Measurements from ENCODE around the gene PBX3.

The PBX3 gene

DNA sequence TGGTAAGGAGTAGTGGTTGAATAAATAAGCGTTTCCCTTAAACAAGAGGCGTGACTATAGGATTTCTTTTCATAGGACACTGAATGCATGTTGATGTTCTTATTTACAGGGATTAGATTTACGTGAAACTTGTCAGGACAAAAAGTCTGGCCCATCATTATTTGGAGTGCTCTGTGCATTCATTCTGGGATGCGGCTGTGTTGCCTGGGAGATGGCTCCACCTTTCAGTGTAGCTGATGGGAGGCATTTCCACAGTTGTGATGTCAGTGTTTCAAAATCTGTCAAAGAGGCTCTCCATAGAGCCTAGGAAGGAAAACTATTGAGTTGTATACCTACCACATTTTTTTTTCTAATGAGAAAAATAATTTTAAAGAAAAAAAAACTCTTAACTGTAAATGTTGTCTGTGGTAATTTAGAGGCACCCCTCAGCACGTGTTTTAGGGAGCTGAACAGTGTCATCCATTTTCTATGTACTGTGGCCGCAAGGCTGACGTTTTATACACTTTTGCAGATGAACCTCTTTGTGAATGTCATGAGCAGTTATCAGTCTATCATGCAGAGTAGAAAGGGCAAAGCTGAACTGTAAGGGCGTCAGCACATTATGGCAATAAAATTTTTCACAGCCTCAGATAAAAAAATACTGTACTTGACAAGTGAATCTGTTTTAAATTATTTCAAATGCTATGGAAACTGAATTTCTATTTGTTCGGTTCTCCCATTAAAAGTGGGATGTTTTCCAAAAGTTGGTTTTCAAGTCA lies 202.7 kb downstream of the PBX3 start:
- no peaks in the 10 kb centered on the region for H3K4me1 ChIP-seq (ENCODE audit: insufficient read depth, low read length, poor library complexity, severe bottlenecking)
- no peaks in the 10 kb centered on the region for H3K27me3 ChIP-seq (ENCODE audit: insufficient read depth, low read length, poor library complexity, severe bottlenecking)
- no peaks in the 10 kb centered on the region for H3K79me2 ChIP-seq (ENCODE audit: insufficient read depth, low read length)
- TF ChIP-seq EZH2phosphoT487 (IDR thresholded peaks at IDR 0.05; ENCODE audit: borderline replicate concordance) = no peak
- TF ChIP-seq, protein P1, sequence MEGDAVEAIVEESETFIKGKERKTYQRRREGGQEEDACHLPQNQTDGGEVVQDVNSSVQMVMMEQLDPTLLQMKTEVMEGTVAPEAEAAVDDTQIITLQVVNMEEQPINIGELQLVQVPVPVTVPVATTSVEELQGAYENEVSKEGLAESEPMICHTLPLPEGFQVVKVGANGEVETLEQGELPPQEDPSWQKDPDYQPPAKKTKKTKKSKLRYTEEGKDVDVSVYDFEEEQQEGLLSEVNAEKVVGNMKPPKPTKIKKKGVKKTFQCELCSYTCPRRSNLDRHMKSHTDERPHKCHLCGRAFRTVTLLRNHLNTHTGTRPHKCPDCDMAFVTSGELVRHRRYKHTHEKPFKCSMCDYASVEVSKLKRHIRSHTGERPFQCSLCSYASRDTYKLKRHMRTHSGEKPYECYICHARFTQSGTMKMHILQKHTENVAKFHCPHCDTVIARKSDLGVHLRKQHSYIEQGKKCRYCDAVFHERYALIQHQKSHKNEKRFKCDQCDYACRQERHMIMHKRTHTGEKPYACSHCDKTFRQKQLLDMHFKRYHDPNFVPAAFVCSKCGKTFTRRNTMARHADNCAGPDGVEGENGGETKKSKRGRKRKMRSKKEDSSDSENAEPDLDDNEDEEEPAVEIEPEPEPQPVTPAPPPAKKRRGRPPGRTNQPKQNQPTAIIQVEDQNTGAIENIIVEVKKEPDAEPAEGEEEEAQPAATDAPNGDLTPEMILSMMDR (conservative IDR thresholded peaks at IDR 0.05; ENCODE audit: low read length) = no peak
- H3K4me3 ChIP-seq (ENCODE audit: low read length, poor library complexity, severe bottlenecking) = no peak overlapping the region
- no peak overlapping the region for H3K9ac ChIP-seq (ENCODE audit: low read depth, low read length, poor library complexity, severe bottlenecking)
- H3F3A ChIP-seq (ENCODE audit: low read depth) = no peaks in the 10 kb centered on the region
- no peaks in the 10 kb centered on the region for H3K9me2 ChIP-seq (replicated peaks; ENCODE audit: low read depth, low read length)
- no peak overlapping the region for H2AFZ ChIP-seq (ENCODE audit: low read length)
- peaks cover 13% of the 10 kb centered on the region for H3K9me3 ChIP-seq (ENCODE audit: insufficient read depth, low read depth, low read length)
- no peak overlapping the region for H3K4me2 ChIP-seq (ENCODE audit: low read depth, low read length, poor library complexity, severe bottlenecking)
- H3K36me3 ChIP-seq (ENCODE audit: insufficient read depth, low read length) = peaks cover 21% of the 10 kb centered on the region
- H4K20me1 ChIP-seq (ENCODE audit: insufficient read depth, low read length, poor library complexity, severe bottlenecking) = no peaks in the 10 kb centered on the region

DNA sequence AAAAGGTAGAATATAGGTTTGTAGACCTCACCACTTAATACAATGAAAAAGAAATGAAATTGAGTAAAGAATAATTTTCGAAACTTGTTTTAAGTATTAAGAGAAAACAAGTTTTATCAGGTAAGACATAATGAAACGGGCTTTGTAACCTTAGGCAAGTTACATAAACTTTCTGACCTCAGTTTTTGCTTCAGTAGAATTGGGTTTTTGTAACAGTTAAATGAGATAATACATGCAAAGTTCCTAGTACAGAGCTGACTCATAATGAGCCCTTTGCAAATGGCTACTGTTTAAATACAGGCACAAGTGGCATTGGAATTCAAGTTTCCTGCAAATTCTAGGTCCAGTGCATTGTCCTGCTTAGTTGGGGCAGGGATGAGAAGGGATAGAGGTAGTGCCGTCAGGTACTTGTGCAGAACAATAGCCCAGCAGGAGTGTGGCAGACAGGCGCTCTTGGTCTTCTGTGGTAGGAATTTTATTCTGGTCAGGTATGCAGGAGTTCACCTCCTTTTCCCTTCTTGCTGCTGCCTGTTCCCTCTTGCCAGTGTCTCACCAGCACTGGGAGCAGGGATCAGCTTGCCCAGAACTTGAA lies 203.8 kb downstream of the PBX3 start:
- no peak overlapping the region for H3K9ac ChIP-seq (ENCODE audit: low read depth, low read length, poor library complexity, severe bottlenecking)
- TF ChIP-seq, protein P1 (conservative IDR thresholded peaks at IDR 0.05; ENCODE audit: low read length) = no peak
- no peak for TF ChIP-seq EZH2phosphoT487 (IDR thresholded peaks at IDR 0.05; ENCODE audit: borderline replicate concordance)
- H3K9me3 ChIP-seq (ENCODE audit: insufficient read depth, low read depth, low read length) = peaks cover 7% of the 10 kb centered on the region
- H3K79me2 ChIP-seq (ENCODE audit: insufficient read depth, low read length) = no peaks in the 10 kb centered on the region
- no peak overlapping the region for H3K4me3 ChIP-seq (ENCODE audit: low read length, poor library complexity, severe bottlenecking)
- peaks cover 13% of the 10 kb centered on the region for H3K36me3 ChIP-seq (ENCODE audit: insufficient read depth, low read length)
- H3K9me2 ChIP-seq (replicated peaks; ENCODE audit: low read depth, low read length) = no peaks in the 10 kb centered on the region
- H2AFZ ChIP-seq (ENCODE audit: low read length) = no peak overlapping the region
- H3K27me3 ChIP-seq (ENCODE audit: insufficient read depth, low read length, poor library complexity, severe bottlenecking) = no peaks in the 10 kb centered on the region
- no peaks in the 10 kb centered on the region for H4K20me1 ChIP-seq (ENCODE audit: insufficient read depth, low read length, poor library complexity, severe bottlenecking)
- H3K4me1 ChIP-seq (ENCODE audit: insufficient read depth, low read length, poor library complexity, severe bottlenecking) = no peaks in the 10 kb centered on the region
- no peaks in the 10 kb centered on the region for H3F3A ChIP-seq (ENCODE audit: low read depth)
- no peak overlapping the region for H3K4me2 ChIP-seq (ENCODE audit: low read depth, low read length, poor library complexity, severe bottlenecking)

DNA sequence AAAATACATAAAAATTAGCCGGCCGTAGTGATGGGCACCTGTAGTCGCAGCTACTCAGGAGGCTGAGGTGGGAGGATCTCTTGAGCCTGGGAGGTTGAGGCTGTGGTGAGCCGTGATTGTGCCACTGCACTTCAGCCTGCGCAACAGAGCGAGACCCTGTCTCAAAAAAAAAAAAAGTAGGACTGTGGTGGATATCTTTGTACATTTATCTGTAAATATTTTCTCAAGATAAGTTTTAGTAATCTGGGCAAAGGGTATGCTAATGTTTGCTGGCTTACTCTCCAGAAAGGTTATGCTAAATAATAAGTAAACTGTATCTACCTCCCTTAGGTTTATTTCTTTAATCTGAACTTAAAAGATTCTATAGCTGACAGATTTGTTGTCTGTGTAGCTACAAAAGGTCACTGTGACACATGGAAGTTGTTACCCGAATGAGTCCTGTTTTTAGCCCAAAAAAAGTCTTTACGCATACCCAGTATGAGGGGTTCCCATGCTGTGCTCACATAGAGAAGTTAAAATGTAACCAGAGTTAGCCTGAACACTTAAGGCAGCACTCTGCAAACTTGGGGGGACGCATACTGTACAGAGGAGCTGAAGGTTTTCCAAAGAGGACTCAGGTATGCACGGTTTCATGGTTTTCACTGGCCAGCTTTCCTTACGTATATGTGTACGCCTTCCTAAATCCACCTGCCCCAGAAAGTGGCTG lies 206.3 kb downstream of the PBX3 start:
- no peaks in the 10 kb centered on the region for H3K79me2 ChIP-seq (ENCODE audit: insufficient read depth, low read length)
- no peaks in the 10 kb centered on the region for H3F3A ChIP-seq (ENCODE audit: low read depth)
- H3K36me3 ChIP-seq (ENCODE audit: insufficient read depth, low read length) = peaks cover 14% of the 10 kb centered on the region; the same call in 1 of the 2 replicates
- no peaks in the 10 kb centered on the region for H3K27me3 ChIP-seq (ENCODE audit: insufficient read depth, low read length, poor library complexity, severe bottlenecking)
- H4K20me1 ChIP-seq (ENCODE audit: insufficient read depth, low read length, poor library complexity, severe bottlenecking) = no peaks in the 10 kb centered on the region
- TF ChIP-seq, protein P1 (conservative IDR thresholded peaks at IDR 0.05; ENCODE audit: low read length) = no peak
- no peak for TF ChIP-seq EZH2phosphoT487 (IDR thresholded peaks at IDR 0.05; ENCODE audit: borderline replicate concordance)
- no peaks in the 10 kb centered on the region for H3K9me2 ChIP-seq (replicated peaks; ENCODE audit: low read depth, low read length)
- no peak overlapping the region for H3K4me2 ChIP-seq (ENCODE audit: low read depth, low read length, poor library complexity, severe bottlenecking)
- no peak overlapping the region for H3K4me3 ChIP-seq (ENCODE audit: low read length, poor library complexity, severe bottlenecking)
- no peak overlapping the region for H3K9ac ChIP-seq (ENCODE audit: low read depth, low read length, poor library complexity, severe bottlenecking)
- no peaks in the 10 kb centered on the region for H3K9me3 ChIP-seq (ENCODE audit: insufficient read depth, low read depth, low read length)
- H2AFZ ChIP-seq (ENCODE audit: low read length) = no peak overlapping the region
- no peaks in the 10 kb centered on the region for H3K4me1 ChIP-seq (ENCODE audit: insufficient read depth, low read length, poor library complexity, severe bottlenecking)
